Chondrocyte (in vitro differentiated cells): ENCODE data around the gene ELP2. TPM values are rescaled to one million over a fixed set of nuclear protein-coding genes. Genes with fewer than 3 reads are reported as not detected.
"Not testable (repeated sequence)": the region's sequence is repeated elsewhere in the genome, so short reads cannot be mapped to it uniquely, and the experiment has no call there.

ENCODE experiments used
- DNase-seq: peaks from one replicate; pipeline ENCODE4 v3.0.0; 2021; ENCODE audit warnings: mixed read lengths, low spot score
- H3K27ac Mint-ChIP-seq: one replicate; pipeline ENCODE4 v1.8.0; 2021; ENCODE audit warnings: mild to moderate bottlenecking, moderate library complexity, mixed read lengths; ENCODE audit not compliant: unreplicated experiment
- H3K27me3 Mint-ChIP-seq: 2 replicates; pipeline ENCODE4 v1.8.0; 2021; ENCODE audit warnings: low read depth, mixed read lengths
- H3K36me3 Mint-ChIP-seq: 2 replicates; pipeline ENCODE4 v1.8.0; 2021; ENCODE audit warnings: low read depth, mixed read lengths
- H3K4me1 Mint-ChIP-seq: 2 replicates; pipeline ENCODE4 v1.8.0; 2021; ENCODE audit warnings: low read depth, mild to moderate bottlenecking, mixed read lengths
- H3K4me3 Mint-ChIP-seq: one replicate; pipeline ENCODE4 v1.8.0; 2021; ENCODE audit warnings: mild to moderate bottlenecking, moderate library complexity, mixed read lengths; ENCODE audit not compliant: unreplicated experiment
- H3K9me3 Mint-ChIP-seq: 2 replicates; pipeline ENCODE4 v1.8.0; 2021; ENCODE audit warnings: low read depth, mixed read lengths
- CTCF ChIP-seq: fragments of 200-600 bp; sonication (generic); IDR thresholded peaks from 2 replicates; pipeline ENCODE4 v1.5.0; 2021; ENCODE audit warnings: antibody characterized with exemption, mild to moderate bottlenecking, moderate library complexity
- total RNA-seq: library from RNA; stranded (reverse); gene quantifications from 3 replicates; pipeline ENCODE4 v1.2.1, GENCODE V29; 2021

Gene ELP2
- total RNA-seq, 1 donor from 2014 or later, result 77.2 TPM

GRCh38 chr18:36088256-36088655 is 41.4 kb upstream of the ELP2 start:
- no peaks in the 10 kb centered on the region for H3K36me3 Mint-ChIP-seq

GRCh38 chr18:36089001-36089400 is 40.7 kb upstream of the ELP2 start:
- Mint-ChIP-seq H3K4me3 (no peak overlapping the region), H3K9me3 (peaks cover 6% of the 10 kb centered on the region), H3K36me3 (no peaks in the 10 kb centered on the region), H3K27ac (no peak overlapping the region), H3K4me1 (no peaks in the 10 kb centered on the region), H3K27me3 (no peaks in the 10 kb centered on the region)
- DNase-seq, result no peak
- TF ChIP-seq CTCF, result no peak

More at GRCh38 chr18:36088256-36088655, 41.4 kb upstream of the ELP2 start:
- no peak for DNase-seq
- Mint-ChIP-seq H3K9me3 (peaks cover 6% of the 10 kb centered on the region), H3K4me3 (no peak overlapping the region), H3K27me3 (no peaks in the 10 kb centered on the region), H3K4me1 (no peaks in the 10 kb centered on the region), H3K27ac (no peak overlapping the region)
- no peak for TF ChIP-seq CTCF

- H3K9me3 Mint-ChIP-seq, H3K27me3 Mint-ChIP-seq, H3K36me3 Mint-ChIP-seq, H3K4me1 Mint-ChIP-seq, H3K4me3 Mint-ChIP-seq, DNase-seq, H3K27ac Mint-ChIP-seq: not testable (repeated sequence)
Measured at GRCh38 chr18:36092116-36092515, 37.6 kb upstream of the ELP2 start.

GRCh38 chr18:36094431-36094830 is 35.3 kb upstream of the ELP2 start:
- H3K9me3 Mint-ChIP-seq, result no peaks in the 10 kb centered on the region
- DNase-seq, result no peak
- H3K27ac Mint-ChIP-seq, result no peak overlapping the region
- H3K4me1 Mint-ChIP-seq, result no peaks in the 10 kb centered on the region
- TF ChIP-seq CTCF, result no peak
- H3K4me3 Mint-ChIP-seq, result no peak overlapping the region
- H3K27me3 Mint-ChIP-seq, result peaks cover 9% of the 10 kb centered on the region
- H3K36me3 Mint-ChIP-seq, result no peaks in the 10 kb centered on the region

- H3K4me3 Mint-ChIP-seq, result no peak overlapping the region
- H3K9me3 Mint-ChIP-seq, result no peaks in the 10 kb centered on the region
- no peak for DNase-seq
- H3K36me3 Mint-ChIP-seq, result no peaks in the 10 kb centered on the region
- no peak overlapping the region for H3K27ac Mint-ChIP-seq
- no peaks in the 10 kb centered on the region for H3K4me1 Mint-ChIP-seq
- peak; percentile 92 for TF ChIP-seq CTCF
- H3K27me3 Mint-ChIP-seq, result peaks cover 11% of the 10 kb centered on the region
Measured at GRCh38 chr18:36095936-36096519, 33.7 kb upstream of the ELP2 start.

GRCh38 chr18:36096955-36097354 is 32.7 kb upstream of the ELP2 start:
- Mint-ChIP-seq H3K4me3 (no peak overlapping the region), H3K4me1 (no peaks in the 10 kb centered on the region), H3K36me3 (peaks cover under 1% of the 10 kb centered on the region), H3K27me3 (peaks cover 11% of the 10 kb centered on the region), H3K27ac (no peak overlapping the region), H3K9me3 (peaks cover 1% of the 10 kb centered on the region)
- DNase-seq, result no peak
- no peak for TF ChIP-seq CTCF
